HepG2 (cell line): ENCODE data around the gene TEX48. TPM values are rescaled to one million over a fixed set of nuclear protein-coding genes. Genes with fewer than 3 reads are reported as not detected.
A peak's percentile ranks its signal among the peaks of the same experiment; 100 is the strongest.

Source experiments
- ATF7-NPFF ChIP-seq: sonication (generic); formaldehyde crosslinking; IDR thresholded peaks from 2 replicates; pipeline ENCODE4 v1.8.1; 2023; ENCODE audit warnings: mild to moderate bottlenecking, low read depth, missing genetic modification reagents, moderate library complexity
- ELF1 ChIP-seq: sonication (generic); formaldehyde crosslinking; IDR thresholded peaks from 2 replicates; pipeline ENCODE4 v1.4.0; 2020; ENCODE audit warnings: missing genetic modification reagents
- KDM6A ChIP-seq: IDR thresholded peaks from 2 replicates; pipeline ENCODE4 v1.6.1; 2016; ENCODE audit warnings: low read depth
- RARA ChIP-seq: IDR thresholded peaks from 2 replicates; pipeline ENCODE4 v1.6.1; 2016; ENCODE audit warnings: missing genetic modification reagents, missing compliant biosample characterization
- SP2 ChIP-seq: sonication (generic); formaldehyde crosslinking; IDR thresholded peaks from 2 replicates; pipeline ENCODE4 v1.5.1; 2020; ENCODE audit warnings: mild to moderate bottlenecking, missing genetic modification reagents
- SP5 ChIP-seq: IDR thresholded peaks from 2 replicates; pipeline ENCODE4 v1.6.1; 2016; ENCODE audit warnings: low read depth, borderline replicate concordance
- THYN1 ChIP-seq: sonication (generic); formaldehyde crosslinking; IDR thresholded peaks from 2 replicates; pipeline ENCODE4 v1.8.1; 2023; ENCODE audit warnings: low read depth, mild to moderate bottlenecking, moderate library complexity, missing genetic modification reagents, borderline replicate concordance
- TP53 ChIP-seq: sonication (generic); formaldehyde crosslinking; conservative IDR thresholded peaks from 2 replicates; pipeline ENCODE4 v1.4.0; 2020; ENCODE audit warnings: missing genetic modification reagents
- ZBTB3 ChIP-seq: sonication (generic); formaldehyde crosslinking; IDR thresholded peaks from 2 replicates; pipeline ENCODE4 v1.4.0; 2020; ENCODE audit warnings: low read depth, mild to moderate bottlenecking, moderate library complexity, missing genetic modification reagents, borderline replicate concordance
- ZFYVE20 ChIP-seq: sonication (generic); formaldehyde crosslinking; IDR thresholded peaks from 2 replicates; pipeline ENCODE4 v1.8.0; 2023; ENCODE audit warnings: low read depth, mild to moderate bottlenecking, moderate library complexity, missing genetic modification reagents, borderline replicate concordance
- polyA plus RNA-seq, 8 experiments: library from polyadenylated mRNA; depleted of rRNA in 3 of 8; stranded (reverse) in 7 of 8; unstranded in 1 of 8; fragments of >200 nt; fragmentation: Illumina TruSeq in 4 of 8; extraction: Trizol in 4 of 8; gene quantifications; 2 replicates each; pipeline versions ENCODE4 v1.2.1 to v1.2.3, GENCODE V29; 2011 to 2016; ENCODE audit warnings: low read depth in 4 of 8, missing spikeins in 1 of 8, mixed read lengths in 1 of 8; ENCODE audit not compliant: insufficient read depth in 1 of 8
- total RNA-seq, 5 experiments: library from RNA; depleted of rRNA; stranded (reverse); fragments of >200 nt; fragmentation: Illumina TruSeq; extraction: Trizol; gene quantifications; 2 replicates each; pipeline ENCODE4 v1.2.3, GENCODE V29; 2016; ENCODE audit warnings: low read depth in 1 of 5
- TF ChIP-seq, protein P1 (sequence below): sonication (generic); formaldehyde crosslinking; IDR thresholded peaks from 2 replicates; pipeline ENCODE4 v1.5.0; 2020; ENCODE audit warnings: mild to moderate bottlenecking, missing genetic modification reagents
- TF ChIP-seq, protein P2 (sequence below): sonication (generic); formaldehyde crosslinking; IDR thresholded peaks from 2 replicates; pipeline ENCODE4 v1.4.0; 2020; ENCODE audit warnings: mild to moderate bottlenecking, missing genetic modification reagents
- TF ChIP-seq, protein P3 (sequence below): IDR thresholded peaks from 2 replicates; pipeline ENCODE4 v1.6.1; 2016; ENCODE audit warnings: missing biosample characterization, missing genetic modification reagents, low read depth

The TEX48 gene
- total and polyA plus RNA-seq, 2 of the 13 experiments (the other 11 are each of a cell fraction or from before 2014, with no cell fraction given) = not detected

- TF ChIP-seq, protein P1, sequence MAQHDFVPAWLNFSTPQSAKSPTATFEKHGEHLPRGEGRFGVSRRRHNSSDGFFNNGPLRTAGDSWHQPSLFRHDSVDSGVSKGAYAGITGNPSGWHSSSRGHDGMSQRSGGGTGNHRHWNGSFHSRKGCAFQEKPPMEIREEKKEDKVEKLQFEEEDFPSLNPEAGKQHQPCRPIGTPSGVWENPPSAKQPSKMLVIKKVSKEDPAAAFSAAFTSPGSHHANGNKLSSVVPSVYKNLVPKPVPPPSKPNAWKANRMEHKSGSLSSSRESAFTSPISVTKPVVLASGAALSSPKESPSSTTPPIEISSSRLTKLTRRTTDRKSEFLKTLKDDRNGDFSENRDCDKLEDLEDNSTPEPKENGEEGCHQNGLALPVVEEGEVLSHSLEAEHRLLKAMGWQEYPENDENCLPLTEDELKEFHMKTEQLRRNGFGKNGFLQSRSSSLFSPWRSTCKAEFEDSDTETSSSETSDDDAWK (CRISPR knock-in tag) = no peak
- TF ChIP-seq SP5 (CRISPR knock-in tag) (peak; percentile 95), THYN1 (no peak), KDM6A (peak; percentile 95), SP2 (no peak), TP53 (CRISPR knock-in tag) (peak; percentile 79; the same call in 1 of the 2 replicates), RARA (CRISPR knock-in tag) (peak; percentile 99), ATF7-NPFF (peak; percentile 43; the same call in 1 of the 2 replicates), ZFYVE20 (CRISPR knock-in tag) (no peak), ELF1 (CRISPR knock-in tag) (peak; percentile 57; the same call in 1 of the 2 replicates), ZBTB3 (CRISPR knock-in tag) (peak; percentile 99)
- TF ChIP-seq, protein P2, sequence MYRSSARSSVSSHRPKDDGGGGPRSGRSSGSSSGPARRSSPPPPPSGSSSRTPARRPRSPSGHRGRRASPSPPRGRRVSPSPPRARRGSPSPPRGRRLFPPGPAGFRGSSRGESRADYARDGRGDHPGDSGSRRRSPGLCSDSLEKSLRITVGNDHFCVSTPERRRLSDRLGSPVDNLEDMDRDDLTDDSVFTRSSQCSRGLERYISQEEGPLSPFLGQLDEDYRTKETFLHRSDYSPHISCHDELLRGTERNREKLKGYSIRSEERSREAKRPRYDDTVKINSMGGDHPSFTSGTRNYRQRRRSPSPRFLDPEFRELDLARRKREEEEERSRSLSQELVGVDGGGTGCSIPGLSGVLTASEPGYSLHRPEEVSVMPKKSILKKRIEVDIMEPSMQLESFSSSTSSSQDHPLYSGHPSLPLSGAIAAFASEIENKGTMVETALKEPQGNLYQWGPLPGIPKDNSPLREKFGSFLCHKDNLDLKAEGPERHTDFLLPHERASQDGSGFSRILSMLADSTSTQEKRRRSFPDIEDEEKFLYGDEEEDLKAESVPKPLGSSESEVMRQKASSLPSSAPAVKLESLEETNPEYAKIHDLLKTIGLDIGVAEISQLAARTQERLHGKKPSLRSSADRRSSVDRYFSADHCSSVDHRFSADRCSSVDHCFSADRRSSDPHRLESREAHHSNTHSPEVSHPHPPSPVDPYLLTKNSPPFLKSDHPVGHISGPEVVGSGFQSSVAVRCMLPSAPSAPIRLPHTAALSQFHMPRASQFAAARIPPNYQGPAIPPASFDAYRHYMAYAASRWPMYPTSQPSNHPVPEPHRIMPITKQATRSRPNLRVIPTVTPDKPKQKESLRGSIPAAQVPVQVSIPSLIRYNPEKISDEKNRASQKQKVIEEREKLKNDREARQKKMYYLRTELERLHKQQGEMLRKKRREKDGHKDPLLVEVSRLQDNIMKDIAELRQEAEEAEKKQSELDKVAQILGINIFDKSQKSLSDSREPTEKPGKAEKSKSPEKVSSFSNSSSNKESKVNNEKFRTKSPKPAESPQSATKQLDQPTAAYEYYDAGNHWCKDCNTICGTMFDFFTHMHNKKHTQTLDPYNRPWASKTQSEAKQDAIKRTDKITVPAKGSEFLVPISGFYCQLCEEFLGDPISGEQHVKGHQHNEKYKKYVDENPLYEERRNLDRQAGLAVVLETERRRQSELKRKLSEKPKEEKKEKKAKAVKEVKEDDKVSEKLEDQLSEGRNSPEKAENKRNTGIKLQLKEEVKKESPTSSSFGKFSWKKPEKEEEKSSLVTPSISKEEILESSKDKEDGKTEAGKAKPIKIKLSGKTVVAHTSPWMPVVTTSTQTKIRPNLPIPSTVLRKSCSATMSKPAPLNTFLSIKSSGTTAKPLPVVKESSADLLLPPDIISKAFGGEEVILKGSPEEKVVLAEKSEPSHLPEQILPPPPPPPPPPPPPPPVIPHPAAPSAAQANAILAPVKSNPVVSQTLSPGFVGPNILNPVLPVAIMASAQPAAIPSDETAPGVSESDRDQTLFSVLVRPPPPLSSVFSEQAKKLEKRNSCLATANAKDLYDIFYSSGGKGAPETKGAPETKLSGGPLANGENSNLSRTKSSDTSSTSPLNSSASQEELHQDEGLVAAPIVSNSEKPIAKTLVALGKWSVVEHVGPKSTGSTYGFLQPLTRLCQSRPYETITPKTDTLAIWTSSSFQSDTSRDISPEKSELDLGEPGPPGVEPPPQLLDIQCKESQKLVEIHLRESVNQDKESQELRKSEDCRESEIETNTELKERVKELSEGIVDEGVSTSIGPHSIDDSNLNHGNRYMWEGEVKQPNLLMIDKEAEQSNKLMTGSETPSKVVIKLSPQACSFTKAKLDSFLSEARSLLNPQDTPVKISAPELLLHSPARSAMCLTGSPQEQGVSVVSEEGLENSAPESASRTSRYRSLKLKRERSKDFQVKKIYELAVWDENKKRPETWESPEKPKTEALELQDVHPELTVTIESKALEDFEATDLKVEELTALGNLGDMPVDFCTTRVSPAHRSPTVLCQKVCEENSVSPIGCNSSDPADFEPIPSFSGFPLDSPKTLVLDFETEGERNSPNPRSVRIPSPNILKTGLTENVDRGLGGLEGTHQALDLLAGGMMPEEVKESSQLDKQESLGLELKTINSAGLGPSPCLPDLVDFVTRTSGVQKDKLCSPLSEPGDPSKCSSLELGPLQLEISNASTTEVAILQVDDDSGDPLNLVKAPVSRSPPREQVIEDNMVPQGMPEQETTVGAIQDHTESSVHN (CRISPR knock-in tag) = 0 out of 2 replicates have a peak, but pooled peaks have one; percentile 51
- TF ChIP-seq, protein P3, sequence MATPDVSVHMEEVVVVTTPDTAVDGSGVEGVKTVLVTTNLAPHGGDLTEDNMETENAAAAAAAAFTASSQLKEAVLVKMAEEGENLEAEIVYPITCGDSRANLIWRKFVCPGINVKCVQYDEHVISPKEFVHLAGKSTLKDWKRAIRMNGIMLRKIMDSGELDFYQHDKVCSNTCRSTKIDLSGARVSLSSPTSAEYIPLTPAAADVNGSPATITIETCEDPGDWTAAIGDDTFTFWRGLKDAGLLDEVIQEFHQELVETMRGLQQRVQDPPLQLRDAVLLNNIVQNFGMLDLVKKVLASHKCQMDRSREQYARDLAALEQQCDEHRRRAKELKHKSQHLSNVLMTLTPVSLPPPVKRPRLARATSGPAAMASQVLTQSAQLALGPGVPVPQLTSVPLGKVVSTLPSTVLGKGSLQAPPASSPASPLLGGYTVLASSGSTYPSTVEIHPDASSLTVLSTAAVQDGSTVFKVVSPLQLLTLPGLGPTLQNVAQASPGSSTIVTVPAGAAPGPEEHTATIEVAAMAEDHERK (CRISPR knock-in tag) = no peak
These were observed 39.6 kb upstream of the TEX48 start (continued) for GRCh38 chr9:114721491-114722079.
